Endodermal cell (in vitro differentiated cells): Measurements from ENCODE around the gene ONECUT3. TPM values are rescaled to one million over a fixed set of nuclear protein-coding genes. Genes with fewer than 3 reads are reported as not detected.

Experiments used
- DNase-seq: peaks from one replicate; pipeline ENCODE4 v3.0.0-alpha.2; 2017
- H3K27ac ChIP-seq: 2 replicates; pipeline ENCODE4 v1.5.1; 2013; ENCODE audit warnings: mild to moderate bottlenecking, low read depth, low read length, moderate library complexity
- H3K27me3 ChIP-seq: 2 replicates; pipeline ENCODE4 v1.6.1; 2013; ENCODE audit warnings: mild to moderate bottlenecking, low read length, moderate library complexity; ENCODE audit not compliant: insufficient read depth, control insufficient read depth, poor library complexity, severe bottlenecking
- H3K36me3 ChIP-seq: 2 replicates; pipeline ENCODE4 v1.7.0; 2013; ENCODE audit warnings: mild to moderate bottlenecking, low read length, moderate library complexity; ENCODE audit not compliant: control insufficient read depth, insufficient read depth
- H3K4me1 ChIP-seq: one replicate; pipeline ENCODE4 v1.7.0; 2013; ENCODE audit warnings: low read length; ENCODE audit not compliant: control insufficient read depth, insufficient read depth
- H3K4me3 ChIP-seq: 2 replicates; pipeline ENCODE4 v1.5.1; 2013; ENCODE audit warnings: mild to moderate bottlenecking, low read length, moderate library complexity
- H3K9ac ChIP-seq: 2 replicates; pipeline ENCODE4 v1.6.1; 2013; ENCODE audit warnings: mild to moderate bottlenecking, low read length, moderate library complexity; ENCODE audit not compliant: poor library complexity, severe bottlenecking; ENCODE audit errors: extremely low read depth
- H3K9me3 ChIP-seq: 2 replicates; pipeline ENCODE4 v1.6.1; 2013; ENCODE audit warnings: mild to moderate bottlenecking, low read length, moderate library complexity; ENCODE audit not compliant: control insufficient read depth
- H3K27ac Mint-ChIP-seq: 2 replicates; pipeline ENCODE4 v1.8.0; 2020; ENCODE audit warnings: mixed read lengths
- H3K27me3 Mint-ChIP-seq: 2 replicates; pipeline ENCODE4 v1.8.0; 2021; ENCODE audit warnings: mild to moderate bottlenecking, mixed read lengths; ENCODE audit not compliant: insufficient read depth
- H3K36me3 Mint-ChIP-seq: 2 replicates; pipeline ENCODE4 v1.8.0; 2020; ENCODE audit warnings: low read depth, mixed read lengths
- H3K4me1 Mint-ChIP-seq: 2 replicates; pipeline ENCODE4 v1.8.0; 2020; ENCODE audit warnings: mixed read lengths
- H3K4me3 Mint-ChIP-seq: 2 replicates; pipeline ENCODE4 v1.8.0; 2020; ENCODE audit warnings: mild to moderate bottlenecking, moderate library complexity, mixed read lengths
- H3K9me3 Mint-ChIP-seq: 2 replicates; pipeline ENCODE4 v1.8.0; 2020; ENCODE audit warnings: mild to moderate bottlenecking, mixed read lengths
- CTCF ChIP-seq: fragments of 200-600 bp; sonication (generic); conservative IDR thresholded peaks from 2 replicates; pipeline ENCODE4 v1.5.0; 2021; ENCODE audit warnings: antibody characterized with exemption, mild to moderate bottlenecking
- WGBS, 2 experiments: methylation state at CpG; one replicate each; pipeline versions ENCODE4 v1.1.5 to v1.1.7; 2013; ENCODE audit warnings: missing lambda C conversion rate in 2 of 2, mixed read lengths in 1 of 2; ENCODE audit not compliant: insufficient coverage in 1 of 2, insufficient read length in 1 of 2; 5-methylcytosine and 5-hydroxymethylcytosine counted together
- total RNA-seq, 2 donors: library from RNA; stranded (reverse); fragmentation: NEBNext Ultra II Directional in 1 of 2; extraction: Animal tissue kit (Norgen Biotek cat#: 25700) in 1 of 2; gene quantifications; 2 replicates in 1 of 2; 3 replicates in 1 of 2; pipeline ENCODE4 v1.2.1, GENCODE V29; 2021

The ONECUT3 gene
- total RNA-seq, 2 donors from 2014 or later: 0.04 TPM; not detected in 1

- H3K36me3 Mint-ChIP-seq: peaks cover 27% of the 10 kb centered on the region
- peaks cover 31% of the 10 kb centered on the region for H3K36me3 ChIP-seq
- H3K4me1 ChIP-seq: peaks cover 6% of the 10 kb centered on the region
- H3K27ac ChIP-seq: no peak overlapping the region
- H3K4me3 ChIP-seq: no peak overlapping the region
- H3K9me3 ChIP-seq: no peaks in the 10 kb centered on the region
- 91 to 100% methylated on average over 4 to 8 of the region's 8 CpGs for WGBS, 2 experiments
- no peak overlapping the region for H3K9ac ChIP-seq
- H3K9me3 Mint-ChIP-seq: no peaks in the 10 kb centered on the region
- H3K4me3 Mint-ChIP-seq: no peak overlapping the region
- H3K27me3 Mint-ChIP-seq: no peaks in the 10 kb centered on the region
- no peak for DNase-seq
- H3K27ac Mint-ChIP-seq: no peak overlapping the region
- no peaks in the 10 kb centered on the region for H3K27me3 ChIP-seq
- peaks cover 1% of the 10 kb centered on the region for H3K4me1 Mint-ChIP-seq
- no peak for TF ChIP-seq CTCF
Measured at GRCh38 chr19:1823020-1823419, 69.7 kb downstream of the ONECUT3 start.

GRCh38 chr19:1823539-1824251 is 70.4 kb downstream of the ONECUT3 start:
- peaks cover 26% of the 10 kb centered on the region for H3K36me3 ChIP-seq
- Mint-ChIP-seq H3K36me3 (peaks cover 25% of the 10 kb centered on the region), H3K9me3 (no peaks in the 10 kb centered on the region), H3K27ac (no peak overlapping the region), H3K4me3 (no peak overlapping the region), H3K4me1 (peaks cover 1% of the 10 kb centered on the region), H3K27me3 (no peaks in the 10 kb centered on the region)
- WGBS, 2 experiments: 92% methylated on average over 26 to 36 of the region's 36 CpGs
- TF ChIP-seq CTCF: no peak
- no peak overlapping the region for H3K9ac ChIP-seq
- DNase-seq: peak; percentile 66
- H3K4me3 ChIP-seq: no peak overlapping the region
- peaks cover 6% of the 10 kb centered on the region for H3K4me1 ChIP-seq
- H3K9me3 ChIP-seq: no peaks in the 10 kb centered on the region
- H3K27ac ChIP-seq: no peak overlapping the region
- no peaks in the 10 kb centered on the region for H3K27me3 ChIP-seq

GRCh38 chr19:1824252-1824622 is 70.9 kb downstream of the ONECUT3 start:
- Histone ChIP-seq H3K9me3 (no peaks in the 10 kb centered on the region), H3K27me3 (no peaks in the 10 kb centered on the region), H3K9ac (no peak overlapping the region), H3K4me3 (no peak overlapping the region), H3K27ac (no peak overlapping the region), H3K4me1 (peaks cover 6% of the 10 kb centered on the region), H3K36me3 (peaks cover 26% of the 10 kb centered on the region)
- H3K27me3 Mint-ChIP-seq: no peaks in the 10 kb centered on the region
- no peaks in the 10 kb centered on the region for H3K9me3 Mint-ChIP-seq
- no peak for DNase-seq
- peaks cover 1% of the 10 kb centered on the region for H3K4me1 Mint-ChIP-seq
- TF ChIP-seq CTCF: no peak
- 92% methylated on average over 14 of the region's 14 CpGs for WGBS, 2 experiments
- no peak overlapping the region for H3K4me3 Mint-ChIP-seq
- peaks cover 25% of the 10 kb centered on the region for H3K36me3 Mint-ChIP-seq
- peak overlapping the region; percentile 17 for H3K27ac Mint-ChIP-seq
